GM12865 (cell line): Measurements from ENCODE around the gene HTR3B.
"Not testable (repeated sequence)": the region's sequence is repeated elsewhere in the genome, so short reads cannot be mapped to it uniquely, and the experiment has no call there.

Experiments used
- DNase-seq: peaks from one replicate; pipeline ENCODE4 v3.0.0; 2010; ENCODE audit warnings: low read depth
- H3K4me3 ChIP-seq: 2 replicates; pipeline ENCODE4 v1.5.1; 2011; ENCODE audit warnings: mild to moderate bottlenecking, low read depth, low read length, control low read depth
- CTCF ChIP-seq: IDR thresholded peaks from 2 replicates; pipeline ENCODE4 v1.5.1; 2011; ENCODE audit warnings: low read length, control low read depth, low read depth, inconsistent platforms; ENCODE audit not compliant: insufficient read depth; ENCODE audit errors: missing control alignments

Gene HTR3B

GRCh38 chr11:113875234-113876073 lies 29.1 kb upstream of the HTR3B start, which contains the start of gene USP28:
Gene USP28, minus strand, starts transcription at chr11:113875572. Its CDS starts 71 bp downstream, at chr11:113875501.
- DNase-seq, result peak; percentile 98
- no peak for TF ChIP-seq CTCF
- H3K4me3 ChIP-seq, result peak within 1 kb of the TSS; percentile 85

GRCh38 chr11:113876074-113876797 lies 28.4 kb upstream of the HTR3B start:
- TF ChIP-seq CTCF, result no peak
- peak; percentile 51 for DNase-seq
- H3K4me3 ChIP-seq, result peak overlapping the region; percentile 80

- H3K4me3 ChIP-seq, result peak overlapping the region; percentile 80; the same call in 1 of the 2 replicates
- no peak for DNase-seq
- TF ChIP-seq CTCF, result no peak
Observed at GRCh38 chr11:113876798-113877669, 27.6 kb upstream of the HTR3B start.

- no peak overlapping the region for H3K4me3 ChIP-seq
- TF ChIP-seq CTCF, result no peak
- peak; percentile 11 for DNase-seq
Observed at GRCh38 chr11:113877670-113878055, 26.9 kb upstream of the HTR3B start.

GRCh38 chr11:113879446-113879845 lies 25.1 kb upstream of the HTR3B start:
- not testable (repeated sequence) for DNase-seq, H3K4me3 ChIP-seq

- DNase-seq, result no peak
- no peak for TF ChIP-seq CTCF
- H3K4me3 ChIP-seq, result no peak overlapping the region
Observed at GRCh38 chr11:113880971-113881370, 23.6 kb upstream of the HTR3B start.
